Aorta (tissue), 5 donors: ENCODE results near the gene ITIH1. TPM values are rescaled to one million over a fixed set of nuclear protein-coding genes. Genes with fewer than 3 reads are reported as not detected.

Experiments used
- ATAC-seq: fragments of 200-7000 bp; cut with Tn5 transposase; one replicate; pipeline ENCODE4 v1.9.1; 2022; ENCODE audit warnings: moderate library complexity; ENCODE audit not compliant: low FRiP score
- DNase-seq, 2 donors: peaks; one replicate each; pipeline ENCODE4 v3.0.0-alpha.2; 2020
- H3K27ac ChIP-seq, 2 donors: one replicate each; pipeline ENCODE4 v1.5.1; 2013; ENCODE audit warnings: low read length in 2 of 2, mild to moderate bottlenecking in 2 of 2, moderate library complexity in 2 of 2, control low read depth in 1 of 2, inconsistent platforms in 1 of 2, low read depth in 1 of 2
- H3K27me3 ChIP-seq, 2 donors: one replicate each; pipeline ENCODE4 v1.6.1; 2013; ENCODE audit warnings: control low read depth in 1 of 2, low read length in 1 of 2, mild to moderate bottlenecking in 1 of 2, moderate library complexity in 1 of 2; ENCODE audit not compliant: insufficient read depth in 2 of 2, control insufficient read depth in 1 of 2
- H3K36me3 ChIP-seq, 2 donors: one replicate each; pipeline ENCODE4 v1.6.1; 2013; ENCODE audit warnings: control low read depth in 1 of 2, low read length in 1 of 2, mild to moderate bottlenecking in 1 of 2; ENCODE audit not compliant: insufficient read depth in 2 of 2, control insufficient read depth in 1 of 2
- H3K4me1 ChIP-seq, 2 donors: one replicate each; pipeline ENCODE4 v1.6.1; 2013; ENCODE audit warnings: low read length in 2 of 2, control low read depth in 1 of 2, mild to moderate bottlenecking in 1 of 2, moderate library complexity in 1 of 2; ENCODE audit not compliant: insufficient read depth in 2 of 2, control insufficient read depth in 1 of 2
- H3K4me3 ChIP-seq, 2 donors: one replicate each; pipeline ENCODE4 v1.5.1; 2013; ENCODE audit warnings: low read length in 2 of 2, control low read depth in 1 of 2, mild to moderate bottlenecking in 1 of 2
- H3K9me3 ChIP-seq: one replicate; pipeline ENCODE4 v1.6.1; 2013; ENCODE audit warnings: mild to moderate bottlenecking, low read length; ENCODE audit not compliant: control insufficient read depth
- WGBS, 2 donors: extraction: QIAGEN DNeasy Blood & Tissue Kit; methylation state at CpG; one replicate each; pipeline ENCODE4 v1.1.7; 2013; 5-methylcytosine and 5-hydroxymethylcytosine counted together
- intact Hi-C, 2 donors: fragments of 100-400 bp; cut with DNase I; formaldehyde crosslinking; loops; one replicate each; pipeline versions ENCODE4 v1.14.2 to v1.15.0; 2022
- polyA plus RNA-seq, 2 donors: library from polyadenylated mRNA; stranded (reverse); fragments of 200-250 nt; gene quantifications; one replicate each; pipeline ENCODE4 v1.2.3, GENCODE V29; 2013
- total RNA-seq, 2 donors: library from RNA; stranded (reverse); fragmentation: NEBNext Ultra II Directional; extraction: Animal tissue kit (Norgen Biotek cat#: 25700); gene quantifications; one replicate each; pipeline ENCODE4 v1.2.1, GENCODE V29; 2021
- donor health status: healthy with polysubstance abuse.
- donor health status: Bipolar disorder and iron deficiency.
- donor health status: DM: no; HTN: no; CAD: no.
- donor health status: DM: no; HTN: no; CAD: no.
- donor health status: DM: yes; HTN: yes; CAD: no.

The ITIH1 gene
- total and polyA plus RNA-seq, 4 donors: 0.50 TPM; not detected in 3

DNA sequence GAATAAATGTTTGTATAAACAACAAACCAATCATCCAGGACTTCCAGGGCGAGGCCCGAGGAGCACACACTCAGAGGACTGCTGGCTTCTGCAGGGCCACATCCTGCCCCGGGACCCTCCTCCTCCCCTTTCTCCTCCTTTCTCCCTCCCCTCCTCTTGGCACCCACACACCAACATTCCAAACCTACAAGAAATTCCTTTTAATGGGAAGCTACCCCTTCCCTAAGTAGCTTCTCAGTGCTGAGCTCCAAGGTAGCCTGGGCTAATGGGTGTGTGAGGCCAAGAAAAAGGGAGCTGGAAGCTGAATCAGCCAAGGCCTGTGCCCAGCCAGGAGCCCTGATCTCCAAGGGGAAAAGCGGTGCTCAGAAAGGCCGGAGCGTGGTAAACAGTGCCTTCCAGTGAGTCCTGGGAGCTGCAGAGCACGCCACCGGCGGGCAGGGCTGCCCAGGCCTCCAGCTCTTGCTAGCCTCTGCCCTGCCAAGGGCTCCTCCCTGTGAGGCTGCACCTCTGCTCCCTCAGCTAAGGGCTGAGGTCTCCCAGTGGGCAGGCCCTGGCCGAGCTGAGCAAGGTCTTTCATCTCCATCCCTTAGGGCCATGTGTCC is 21.1 kb downstream of the ITIH1 start:
- DNase-seq (no peak), ATAC-seq (no peak)
- Histone ChIP-seq H3K4me1 (no peaks in the 10 kb centered on the region), H3K4me3 (no peak overlapping the region), H3K9me3 (no peaks in the 10 kb centered on the region), H3K27me3 (no peaks in the 10 kb centered on the region), H3K27ac (no peak overlapping the region), H3K36me3 (no peaks in the 10 kb centered on the region)
- intact Hi-C loops: no loop called here
- WGBS, 2 donors: 40 to 59% methylated on average over 10 of the region's 10 CpGs

DNA sequence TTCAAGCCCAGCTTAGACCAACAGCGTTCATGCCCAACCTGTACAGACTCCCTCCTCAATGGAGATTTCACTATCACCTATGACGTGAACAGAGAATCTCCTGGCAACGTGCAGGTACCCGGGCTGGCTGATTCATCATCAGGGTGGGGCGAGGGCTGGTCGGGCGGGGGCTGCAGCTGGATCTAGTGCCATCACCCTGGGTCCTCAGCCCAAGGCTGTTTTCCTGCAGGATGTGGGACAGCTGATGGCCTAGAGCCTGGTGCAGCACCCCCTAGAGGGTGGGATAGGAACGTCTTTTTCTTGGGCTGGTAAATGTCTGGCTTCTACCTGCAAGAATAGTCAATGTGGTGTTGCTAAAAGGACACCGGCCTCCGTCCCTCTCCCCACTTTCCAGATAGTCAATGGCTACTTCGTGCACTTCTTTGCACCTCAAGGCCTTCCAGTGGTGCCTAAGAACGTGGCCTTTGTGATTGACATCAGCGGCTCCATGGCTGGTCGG is 21.6 kb downstream of the ITIH1 start:
- H3K27ac ChIP-seq: no peak overlapping the region
- no peaks in the 10 kb centered on the region for H3K36me3 ChIP-seq
- H3K9me3 ChIP-seq: no peaks in the 10 kb centered on the region
- intact Hi-C loops: no loop called here
- H3K27me3 ChIP-seq: no peaks in the 10 kb centered on the region
- no peak for ATAC-seq
- DNase-seq: no peak
- WGBS, 2 donors: 79 to 83% methylated on average over 14 of the region's 14 CpGs
- no peak overlapping the region for H3K4me3 ChIP-seq
- no peaks in the 10 kb centered on the region for H3K4me1 ChIP-seq

DNA sequence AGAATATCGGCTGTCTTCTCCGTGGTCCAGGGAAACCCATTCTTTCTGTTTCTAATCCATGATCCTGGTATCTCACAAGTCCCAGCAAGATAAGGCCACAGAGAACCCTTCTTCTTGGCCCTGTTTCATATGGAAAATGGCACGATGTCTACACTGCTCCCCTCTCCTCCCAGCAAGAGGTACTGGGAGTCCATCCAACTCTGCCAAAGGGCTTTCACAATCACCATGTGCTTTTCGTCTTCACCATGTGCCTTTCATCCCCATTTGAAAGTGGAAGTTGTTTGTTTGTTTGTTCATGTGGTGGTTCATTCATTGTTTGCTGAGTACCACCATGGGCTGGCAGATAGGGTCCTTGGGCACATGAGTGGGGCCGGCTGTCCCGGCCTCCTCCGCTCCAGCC is 22.7 kb downstream of the ITIH1 start:
- DNase-seq: no peak
- H3K4me1 ChIP-seq: no peaks in the 10 kb centered on the region
- H3K36me3 ChIP-seq: no peaks in the 10 kb centered on the region
- H3K27me3 ChIP-seq: no peaks in the 10 kb centered on the region
- no peak for ATAC-seq
- no peak overlapping the region for H3K4me3 ChIP-seq
- intact Hi-C loops: no loop called here
- H3K27ac ChIP-seq: no peak overlapping the region
- H3K9me3 ChIP-seq: no peaks in the 10 kb centered on the region
- WGBS, 2 donors: 81 to 85% methylated on average over 7 of the region's 7 CpGs

DNA sequence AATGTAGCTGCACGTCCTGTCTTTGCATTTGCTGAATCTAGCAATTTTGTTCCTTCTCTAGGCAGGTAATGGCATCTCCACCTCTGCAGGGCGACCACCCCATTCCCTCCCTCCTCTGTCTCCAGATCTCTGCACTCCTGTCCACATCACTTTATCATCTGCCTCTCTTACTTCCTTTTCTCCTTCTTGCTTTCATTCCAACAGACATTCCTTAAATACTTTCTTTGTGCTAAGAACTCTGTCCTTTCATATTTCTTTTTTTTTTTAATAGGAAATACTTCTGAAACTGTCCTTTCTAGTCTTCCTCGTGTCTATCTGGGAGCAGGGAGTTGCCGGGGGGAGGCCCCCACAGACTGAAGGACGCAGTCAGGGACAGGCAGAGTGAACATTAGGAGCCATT is 24.4 kb downstream of the ITIH1 start:
- no peaks in the 10 kb centered on the region for H3K4me1 ChIP-seq
- H3K27me3 ChIP-seq: no peaks in the 10 kb centered on the region
- ATAC-seq (no peak), DNase-seq (no peak)
- H3K4me3 ChIP-seq: no peak overlapping the region
- H3K36me3 ChIP-seq: no peaks in the 10 kb centered on the region
- no peak overlapping the region for H3K27ac ChIP-seq
- H3K9me3 ChIP-seq: no peaks in the 10 kb centered on the region
- intact Hi-C loops: no loop called here
- WGBS, 2 donors: 45 to 51% methylated on average over 5 of the region's 5 CpGs

DNA sequence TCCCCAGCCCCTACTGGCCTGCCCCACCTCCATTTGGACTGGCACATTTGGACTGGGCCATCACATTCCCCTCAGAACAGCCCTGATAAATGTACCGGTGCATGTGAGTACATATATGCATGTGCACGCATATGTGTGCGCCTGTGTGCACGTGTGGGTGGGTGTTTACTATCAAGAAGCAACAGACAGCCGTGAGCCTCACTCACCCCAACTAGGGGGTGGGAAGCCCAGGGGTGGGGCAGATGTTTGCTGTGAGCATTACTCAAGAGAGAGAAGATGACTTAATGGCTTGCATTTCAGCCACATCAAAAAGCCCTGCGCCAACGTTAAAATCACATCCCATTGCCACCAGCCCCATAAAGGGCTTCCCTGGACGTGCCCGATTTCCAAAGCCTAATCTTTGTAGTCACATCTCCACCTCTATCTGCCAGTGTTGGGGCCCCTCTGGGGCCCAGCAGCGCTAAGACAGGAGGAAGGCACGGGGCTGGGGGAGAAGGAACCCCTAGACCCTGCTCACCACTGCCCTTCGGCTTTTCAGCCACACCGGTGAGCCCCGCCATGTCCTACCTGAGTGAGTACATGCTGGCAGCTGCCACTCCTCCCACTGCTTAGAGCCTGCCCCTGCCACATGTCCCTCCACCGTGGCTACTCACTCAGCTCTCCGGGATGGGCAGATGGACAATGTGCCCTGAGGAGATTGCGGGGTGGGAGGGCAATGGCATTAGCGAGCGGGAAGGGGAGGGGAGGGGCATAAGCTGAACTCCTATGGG is 28.1 kb downstream of the ITIH1 start:
- no peaks in the 10 kb centered on the region for H3K36me3 ChIP-seq
- H3K27ac ChIP-seq: no peak overlapping the region
- ATAC-seq: no peak
- no peaks in the 10 kb centered on the region for H3K9me3 ChIP-seq
- no peaks in the 10 kb centered on the region for H3K27me3 ChIP-seq
- intact Hi-C loops: no loop called here
- DNase-seq: no peak
- 76 to 80% methylated on average over 17 to 19 of the region's 19 CpGs for WGBS, 2 donors
- no peaks in the 10 kb centered on the region for H3K4me1 ChIP-seq
- no peak overlapping the region for H3K4me3 ChIP-seq

DNA sequence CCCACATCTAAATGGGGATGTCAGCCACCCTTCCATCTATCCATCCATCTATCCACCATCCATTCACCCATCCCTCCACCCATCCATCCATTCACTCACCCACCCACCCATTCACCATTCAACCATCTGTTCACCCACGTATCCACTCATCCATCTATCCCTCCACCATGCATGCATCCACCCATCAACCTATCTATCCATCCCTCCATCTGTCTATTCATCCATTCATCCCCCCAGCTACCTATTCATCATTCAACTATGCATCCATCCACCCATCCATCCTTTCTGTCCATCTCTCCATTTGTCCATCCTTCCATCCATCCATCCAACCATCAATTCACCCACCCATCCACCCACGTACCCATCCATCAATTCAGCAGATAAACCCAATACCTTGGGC is 31.8 kb downstream of the ITIH1 start:
- intact Hi-C loops: no loop called here

DNA sequence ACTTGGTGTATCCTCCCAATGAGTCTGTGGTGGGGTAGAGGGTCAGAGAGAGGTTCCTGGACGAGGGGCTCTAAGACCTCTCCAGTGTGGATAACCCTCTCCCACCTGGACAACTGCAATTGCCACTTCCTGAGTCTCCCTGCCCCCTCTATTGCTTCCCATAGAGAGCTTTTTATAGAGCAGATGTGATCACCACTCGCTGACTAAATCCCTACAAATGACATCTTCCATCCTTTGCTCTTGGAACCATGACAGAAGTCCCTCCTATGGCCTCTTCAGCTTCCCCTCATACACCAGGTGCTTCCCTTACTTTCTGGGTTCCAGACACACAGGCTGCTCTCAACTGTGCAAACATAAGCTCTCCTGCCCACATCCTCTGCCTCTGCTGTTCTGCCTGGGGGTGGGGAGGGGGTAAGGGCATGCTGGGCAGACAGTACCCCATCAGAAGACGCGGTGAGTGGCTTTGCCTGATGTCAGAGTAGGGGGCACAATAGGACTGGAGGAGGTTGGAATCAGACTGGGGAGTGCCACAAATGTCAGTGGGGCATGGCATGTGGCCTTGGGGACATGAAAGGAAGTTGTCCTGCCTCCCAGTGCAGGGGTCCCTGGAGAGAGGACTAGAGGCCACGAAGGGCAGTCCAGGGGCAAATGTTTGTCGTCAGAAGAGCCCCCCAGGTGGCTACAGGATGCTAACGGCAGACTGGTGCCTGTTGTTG is 32.4 kb downstream of the ITIH1 start:
- H3K36me3 ChIP-seq: no peaks in the 10 kb centered on the region
- intact Hi-C loops: no loop called here
- no peaks in the 10 kb centered on the region for H3K4me1 ChIP-seq
- no peak overlapping the region for H3K27ac ChIP-seq
- H3K4me3 ChIP-seq: no peak overlapping the region
- ATAC-seq (no peak), DNase-seq (no peak)
- no peaks in the 10 kb centered on the region for H3K27me3 ChIP-seq
- 70 to 74% methylated on average over 7 of the region's 7 CpGs for WGBS, 2 donors
- H3K9me3 ChIP-seq: no peaks in the 10 kb centered on the region

More for the DNA sequence above, 31.8 kb downstream of the ITIH1 start:
- Histone ChIP-seq H3K9me3 (no peaks in the 10 kb centered on the region), H3K27ac (no peak overlapping the region), H3K4me1 (no peaks in the 10 kb centered on the region), H3K36me3 (no peaks in the 10 kb centered on the region), H3K27me3 (no peaks in the 10 kb centered on the region), H3K4me3 (no peak overlapping the region)
- WGBS, 2 donors: 75 to 83% methylated on average over 2 of the region's 2 CpGs
- DNase-seq (no peak), ATAC-seq (no peak)

DNA sequence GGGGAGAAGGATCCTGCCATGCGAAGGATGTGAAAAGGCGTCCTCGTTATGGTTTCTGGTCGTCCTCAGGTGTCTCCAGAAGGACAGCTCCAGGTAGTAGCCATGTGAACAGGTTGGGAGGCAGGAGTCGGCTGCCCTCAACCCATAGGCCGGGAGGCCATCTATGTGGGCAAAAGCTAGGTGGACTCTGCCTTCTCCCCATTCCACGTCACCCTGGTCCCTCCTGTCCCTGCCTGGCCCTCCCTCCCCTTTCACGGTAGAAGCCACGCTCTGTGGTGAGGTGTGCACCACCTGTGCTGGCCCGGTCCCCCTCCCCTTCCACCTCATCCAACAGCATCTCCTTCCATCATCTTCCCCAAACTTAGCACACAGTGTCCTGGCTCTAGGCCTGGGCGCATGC is 33.5 kb downstream of the ITIH1 start:
- no peaks in the 10 kb centered on the region for H3K27me3 ChIP-seq
- H3K36me3 ChIP-seq: no peaks in the 10 kb centered on the region
- H3K9me3 ChIP-seq: no peaks in the 10 kb centered on the region
- no peak overlapping the region for H3K4me3 ChIP-seq
- DNase-seq (no peak), ATAC-seq (no peak)
- intact Hi-C loops: no loop called here
- no peak overlapping the region for H3K27ac ChIP-seq
- H3K4me1 ChIP-seq: no peaks in the 10 kb centered on the region
- 88 to 93% methylated on average over 11 of the region's 11 CpGs for WGBS, 2 donors
